Eye (tissue), 1 donor: ENCODE results near the gene TH.
"Not testable (repeated sequence)": the region's sequence is repeated elsewhere in the genome, so short reads cannot be mapped to it uniquely, and the experiment has no call there.

Source experiments
- DNase-seq: peaks from one replicate; pipeline ENCODE4 v3.0.0-alpha.2; 2015

Gene TH

GRCh38 chr11:2128130-2128510, 43.5 kb downstream of the TH start:
- DNase-seq, result no peak

GRCh38 chr11:2127482-2128129, 44.0 kb downstream of the TH start:
- no peak for DNase-seq

- no peak for DNase-seq
These were observed 45.0 kb downstream of the TH start for GRCh38 chr11:2126520-2127085.

GRCh38 chr11:2124736-2125484, 46.7 kb downstream of the TH start:
- DNase-seq, result not testable (repeated sequence)

GRCh38 chr11:2123628-2123960, 48.0 kb downstream of the TH start:
- no peak for DNase-seq

- DNase-seq, result no peak
These were observed 48.5 kb downstream of the TH start for GRCh38 chr11:2122907-2123627.

- peak; percentile 54 for DNase-seq
These were observed 49.3 kb downstream of the TH start for GRCh38 chr11:2122222-2122906.

- no peak for DNase-seq
These were observed 50.1 kb downstream of the TH start for GRCh38 chr11:2121227-2122130.

GRCh38 chr11:2120359-2121100, 51.1 kb downstream of the TH start:
- DNase-seq, result peak; percentile 65

GRCh38 chr11:2118677-2119076, 52.9 kb downstream of the TH start:
- DNase-seq, result peak; percentile 44

- no peak for DNase-seq
These were observed 54.9 kb downstream of the TH start for GRCh38 chr11:2116680-2117079.

- no peak for DNase-seq
These were observed 56.3 kb downstream of the TH start for GRCh38 chr11:2115308-2115707.

- DNase-seq, result no peak
These were observed 57.0 kb downstream of the TH start for GRCh38 chr11:2114430-2115241.
